Urinary bladder (tissue), 4 donors: ENCODE measurements around the gene PRCD. TPM values are rescaled to one million over a fixed set of nuclear protein-coding genes. Genes with fewer than 3 reads are reported as not detected.
"Not testable (repeated sequence)": the region's sequence is repeated elsewhere in the genome, so short reads cannot be mapped to it uniquely, and the experiment has no call there.

Experiments
- DNase-seq: peaks from one replicate; pipeline ENCODE4 v3.0.0-alpha.2; 2015; ENCODE audit errors: extremely low spot score
- H3K27ac ChIP-seq: one replicate; pipeline ENCODE4 v1.5.1; 2013; ENCODE audit warnings: low read depth, mild to moderate bottlenecking, moderate library complexity
- H3K36me3 ChIP-seq: one replicate; pipeline ENCODE4 v1.6.1; 2013; ENCODE audit warnings: mild to moderate bottlenecking, moderate library complexity; ENCODE audit not compliant: insufficient read depth
- H3K4me1 ChIP-seq: one replicate; pipeline ENCODE4 v1.6.1; 2013; ENCODE audit warnings: mild to moderate bottlenecking, moderate library complexity; ENCODE audit not compliant: insufficient read depth
- H3K4me3 ChIP-seq: one replicate; pipeline ENCODE4 v1.5.1; 2013; ENCODE audit warnings: low read depth, low read length
- WGBS: extraction: QIAGEN DNeasy Blood & Tissue Kit; methylation state at CpG from one replicate; pipeline ENCODE4 v1.1.7; 2013; 5-methylcytosine and 5-hydroxymethylcytosine counted together
- polyA plus RNA-seq: library from polyadenylated mRNA; stranded (reverse); fragments of 200-250 nt; gene quantifications from one replicate; pipeline ENCODE4 v1.2.3, GENCODE V29; 2013
- total RNA-seq: library from RNA; depleted of rRNA; stranded (reverse); fragments of >200 nt; gene quantifications from one replicate; pipeline ENCODE4 v1.2.3, GENCODE V29; 2014
- donor health status: healthy with polysubstance abuse.
- donor health status: healthy.

PRCD gene
- total and polyA plus RNA-seq, 2 donors, result 7.1 to 10.6 TPM

DNA sequence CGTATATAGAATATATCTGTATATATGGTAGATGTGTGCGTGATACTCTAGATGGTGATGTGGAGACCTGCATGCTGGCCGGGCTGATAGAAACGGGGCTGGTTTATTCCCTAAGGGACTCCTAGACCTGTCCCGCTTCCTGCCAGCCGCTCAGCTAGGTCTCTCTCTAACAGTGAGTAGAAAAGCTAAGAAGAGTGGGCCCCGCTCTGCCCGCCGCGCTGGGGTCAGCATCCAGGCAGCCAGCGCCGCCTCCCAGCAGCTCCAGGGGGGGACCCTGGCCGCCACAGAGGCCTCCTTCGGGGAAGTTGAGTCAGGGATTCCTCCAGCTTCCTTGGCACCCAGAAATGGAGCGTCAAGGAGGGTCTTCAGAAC, 11.7 kb upstream of the PRCD start:
- peaks cover 2% of the 10 kb centered on the region for H3K4me1 ChIP-seq
- no peaks in the 10 kb centered on the region for H3K36me3 ChIP-seq
- 56% methylated on average over 15 of the region's 15 CpGs for WGBS
- no peak for DNase-seq
- peak overlapping the region; percentile 95 for H3K27ac ChIP-seq
- H3K4me3 ChIP-seq, result peak overlapping the region; percentile 9

DNA sequence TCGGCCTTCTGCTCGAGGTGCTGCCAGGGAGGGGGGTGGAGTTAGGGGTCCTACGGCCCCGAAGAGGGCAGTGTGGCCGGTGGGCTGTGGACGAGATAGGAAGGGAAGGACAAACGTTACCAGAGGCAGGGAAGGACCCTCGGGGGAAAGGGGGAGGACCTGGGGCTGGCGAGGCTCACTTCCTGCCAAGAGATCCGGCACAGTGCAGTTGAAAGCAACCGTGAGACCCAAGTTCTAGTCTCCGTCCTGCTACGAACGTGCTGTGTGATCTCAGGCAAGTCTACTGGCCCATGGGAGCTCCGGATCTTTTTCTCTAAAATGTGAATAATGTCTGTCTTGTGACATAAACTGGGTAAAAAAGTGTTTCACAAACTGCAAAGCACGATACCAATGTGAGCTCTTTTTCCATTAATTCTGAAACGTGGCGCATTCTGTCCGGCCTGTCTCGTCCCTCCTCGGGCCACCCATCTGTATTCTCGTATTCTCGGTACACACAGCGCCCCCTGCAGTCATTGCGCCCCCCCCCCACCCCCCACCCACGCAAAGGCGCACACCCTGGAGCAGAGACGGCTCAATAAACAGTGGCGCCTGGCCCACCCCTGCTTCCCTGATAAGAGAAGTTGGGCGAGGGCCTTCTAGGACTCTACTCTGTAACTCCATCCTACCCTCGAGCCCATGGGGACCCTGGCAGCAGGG, 11.2 kb upstream of the PRCD start:
- no peak for DNase-seq
- H3K4me3 ChIP-seq, result peak overlapping the region; percentile 9
- 37% methylated on average over 31 of the region's 31 CpGs for WGBS
- peaks cover 2% of the 10 kb centered on the region for H3K4me1 ChIP-seq
- H3K36me3 ChIP-seq, result no peaks in the 10 kb centered on the region
- H3K27ac ChIP-seq, result peak overlapping the region; percentile 95

DNA sequence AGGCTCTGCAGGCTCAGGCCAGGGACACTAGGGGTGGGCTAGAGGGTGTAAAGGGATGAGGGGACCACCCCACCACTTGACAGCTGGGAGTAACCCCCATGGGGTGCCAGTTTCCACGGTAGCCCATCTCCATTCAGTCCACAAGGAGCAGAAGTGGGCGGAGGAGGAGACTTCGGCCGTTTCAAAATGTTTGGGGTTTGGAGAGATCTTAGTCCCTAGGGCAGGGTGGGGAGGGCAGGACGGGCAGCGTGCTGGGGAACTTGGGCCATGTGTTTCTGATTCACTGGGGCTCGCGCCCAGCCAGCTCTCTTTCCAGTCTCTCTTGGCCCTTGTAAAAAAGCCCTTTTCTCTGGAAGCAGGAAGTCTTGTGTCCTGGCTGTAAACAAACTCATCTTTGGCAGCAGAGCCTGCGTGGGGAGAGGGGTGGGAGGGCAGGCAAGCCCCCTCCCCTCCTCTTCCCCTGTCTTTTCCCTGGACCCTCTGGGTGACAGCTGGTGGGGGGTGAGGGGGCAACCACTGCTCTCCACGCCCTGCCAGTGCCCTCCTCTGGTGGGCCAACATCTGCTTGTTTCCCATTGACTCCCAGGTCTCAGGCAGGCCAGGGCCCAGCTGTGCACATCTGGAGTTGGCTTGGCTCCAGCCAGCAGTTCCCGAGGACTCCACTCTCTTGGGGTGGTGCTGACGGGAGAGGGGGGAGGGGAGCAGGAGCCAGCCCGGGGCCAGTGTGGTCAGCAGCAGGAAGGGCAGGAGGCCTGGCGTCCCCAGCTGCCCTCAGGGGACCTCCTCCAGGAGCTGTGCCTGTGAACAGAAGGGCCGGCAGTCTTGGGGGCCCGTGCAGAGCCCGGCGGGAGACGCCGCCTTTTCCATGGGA, 10.4 kb upstream of the PRCD start:
- Histone ChIP-seq H3K4me3 (no peak overlapping the region), H3K4me1 (peaks cover 2% of the 10 kb centered on the region), H3K27ac (peak overlapping the region; percentile 95), H3K36me3 (no peaks in the 10 kb centered on the region)
- 27% methylated on average over 20 of the region's 20 CpGs for WGBS
- DNase-seq, result peak; percentile 76

DNA sequence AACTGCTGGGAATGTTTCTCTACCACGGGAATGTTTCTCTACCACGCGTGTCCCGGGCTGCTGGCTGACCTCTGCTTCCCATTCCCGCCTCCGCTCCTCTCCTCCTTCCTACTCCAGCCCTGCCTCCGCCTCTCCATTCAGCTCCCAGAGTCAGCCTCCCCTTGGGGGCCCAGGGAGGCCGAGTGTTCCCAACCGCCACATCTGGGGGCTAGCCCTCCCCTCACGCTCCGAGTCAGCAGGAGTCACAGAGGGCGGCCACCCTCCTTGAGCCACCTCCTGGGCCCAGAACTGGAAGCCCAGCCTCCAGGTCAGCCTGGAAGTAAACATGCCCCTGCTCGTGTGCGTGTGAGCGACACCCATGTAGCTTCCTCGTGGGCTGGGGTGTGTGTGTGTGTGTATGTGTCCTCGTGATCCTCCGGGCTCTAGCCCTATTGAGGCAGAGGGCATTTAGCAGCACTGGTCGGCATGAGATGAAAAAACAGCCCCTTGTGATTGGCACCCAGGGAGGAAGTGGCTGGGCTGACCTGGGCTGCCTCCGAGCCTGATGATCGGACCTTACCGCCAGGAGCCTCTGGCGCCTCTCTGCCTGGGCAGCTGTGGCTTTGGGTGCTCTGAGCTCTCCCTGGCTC, 9.6 kb upstream of the PRCD start:
- DNase-seq, result no peak
- Histone ChIP-seq H3K4me1 (peaks cover 2% of the 10 kb centered on the region), H3K27ac (peak overlapping the region; percentile 95), H3K4me3 (no peak overlapping the region), H3K36me3 (no peaks in the 10 kb centered on the region)
- WGBS, result 37% methylated on average over 23 of the region's 23 CpGs

DNA sequence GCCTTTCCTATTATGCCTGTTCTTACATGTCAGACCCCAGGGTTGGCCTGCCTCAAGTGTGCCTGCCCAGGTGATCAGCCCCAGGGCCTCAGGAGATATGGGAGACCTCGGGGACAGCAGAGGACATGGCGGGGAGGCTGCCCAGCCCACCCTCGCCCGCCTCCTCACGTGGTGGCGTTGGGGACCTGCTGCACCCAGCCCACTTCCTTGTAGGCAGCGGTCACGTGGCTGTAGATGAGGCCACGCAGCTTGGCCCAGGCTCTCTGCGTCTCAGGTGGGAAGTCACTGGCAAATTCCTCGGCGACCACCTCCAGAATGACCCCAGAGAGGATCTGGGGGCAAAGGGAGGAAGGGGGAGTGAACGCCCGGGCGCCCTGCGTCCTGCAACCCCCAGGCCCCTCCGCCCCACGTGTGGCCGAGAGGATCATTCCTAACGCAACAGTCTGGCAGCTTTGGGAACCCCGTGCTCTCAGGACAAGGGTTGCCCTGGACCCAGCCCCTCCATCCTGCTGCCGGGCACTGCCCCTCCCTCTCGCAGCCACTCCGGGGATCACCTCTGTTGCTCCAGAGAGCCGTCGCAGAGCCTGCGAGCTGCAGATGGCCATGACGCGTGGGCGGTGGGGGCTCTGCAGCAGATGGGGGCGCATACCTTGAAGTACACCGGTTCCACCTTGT, 8.9 kb upstream of the PRCD start:
- Histone ChIP-seq H3K27ac (peak overlapping the region; percentile 95), H3K4me1 (peaks cover 2% of the 10 kb centered on the region), H3K4me3 (no peak overlapping the region), H3K36me3 (no peaks in the 10 kb centered on the region)
- 78% methylated on average over 32 of the region's 32 CpGs for WGBS
- DNase-seq, result no peak

DNA sequence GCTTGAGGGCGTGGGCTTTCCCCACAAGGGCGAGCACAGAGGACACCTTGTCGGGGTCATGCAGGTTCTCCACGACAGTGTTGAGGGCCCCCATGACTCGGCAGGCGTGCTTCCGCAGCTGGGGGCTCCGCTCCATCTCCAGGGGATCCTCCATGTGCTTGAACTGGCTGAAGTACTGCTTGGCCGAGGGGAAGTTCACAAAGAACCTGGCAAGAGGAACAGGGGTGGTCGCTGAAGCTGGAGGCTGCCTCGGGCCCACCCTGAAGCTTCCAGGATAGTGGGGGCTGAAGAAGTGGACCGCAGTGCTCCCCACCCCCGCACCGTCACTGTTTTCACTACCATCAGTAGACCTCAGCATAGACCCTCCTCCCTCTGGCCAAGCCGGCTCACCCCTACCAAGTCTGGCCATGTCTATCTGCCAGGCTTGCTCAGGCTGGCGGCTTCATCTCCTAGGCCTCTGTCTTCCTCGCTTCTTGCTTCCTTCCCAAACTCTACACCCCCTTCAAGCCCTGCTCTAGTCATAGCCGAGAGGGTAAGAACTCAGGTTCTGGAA, 8.3 kb upstream of the PRCD start:
- DNase-seq, result no peak
- Histone ChIP-seq H3K4me3 (no peak overlapping the region), H3K4me1 (peaks cover 2% of the 10 kb centered on the region), H3K36me3 (no peaks in the 10 kb centered on the region), H3K27ac (peak overlapping the region; percentile 95)
- WGBS, result 71% methylated on average over 18 of the region's 18 CpGs

DNA sequence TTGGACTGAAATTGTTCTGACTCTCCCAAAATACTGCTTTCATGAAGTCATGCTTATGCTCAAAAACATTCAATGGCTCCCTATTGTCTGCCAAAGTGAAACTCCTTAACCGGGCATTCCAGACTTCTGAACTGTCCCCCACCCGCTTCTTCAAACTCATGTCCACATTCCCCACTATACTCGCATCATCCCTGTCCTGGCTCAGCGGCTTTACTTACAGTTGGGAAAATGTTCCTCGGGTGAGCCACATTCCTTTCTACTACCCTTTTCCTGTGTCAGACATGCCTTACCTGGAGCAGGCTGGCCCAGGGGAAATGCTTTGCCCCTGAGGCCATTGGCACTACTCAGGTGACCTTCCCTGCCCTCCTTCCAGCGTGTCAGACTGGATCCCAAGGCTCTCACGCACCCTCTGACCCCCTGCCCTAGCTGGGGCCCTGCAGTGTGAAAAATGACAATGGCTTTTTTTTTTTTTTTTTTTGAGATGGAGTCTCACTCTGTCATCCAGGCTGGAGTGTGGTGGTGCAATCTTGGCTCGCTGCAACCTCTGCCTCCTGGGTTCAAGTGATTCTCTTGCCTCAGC, 7.7 kb upstream of the PRCD start:
- Histone ChIP-seq H3K36me3 (no peaks in the 10 kb centered on the region), H3K4me1 (peaks cover 2% of the 10 kb centered on the region), H3K27ac (peak overlapping the region; percentile 95), H3K4me3 (no peak overlapping the region)
- WGBS, result 81% methylated on average over 8 of the region's 8 CpGs
- no peak for DNase-seq

DNA sequence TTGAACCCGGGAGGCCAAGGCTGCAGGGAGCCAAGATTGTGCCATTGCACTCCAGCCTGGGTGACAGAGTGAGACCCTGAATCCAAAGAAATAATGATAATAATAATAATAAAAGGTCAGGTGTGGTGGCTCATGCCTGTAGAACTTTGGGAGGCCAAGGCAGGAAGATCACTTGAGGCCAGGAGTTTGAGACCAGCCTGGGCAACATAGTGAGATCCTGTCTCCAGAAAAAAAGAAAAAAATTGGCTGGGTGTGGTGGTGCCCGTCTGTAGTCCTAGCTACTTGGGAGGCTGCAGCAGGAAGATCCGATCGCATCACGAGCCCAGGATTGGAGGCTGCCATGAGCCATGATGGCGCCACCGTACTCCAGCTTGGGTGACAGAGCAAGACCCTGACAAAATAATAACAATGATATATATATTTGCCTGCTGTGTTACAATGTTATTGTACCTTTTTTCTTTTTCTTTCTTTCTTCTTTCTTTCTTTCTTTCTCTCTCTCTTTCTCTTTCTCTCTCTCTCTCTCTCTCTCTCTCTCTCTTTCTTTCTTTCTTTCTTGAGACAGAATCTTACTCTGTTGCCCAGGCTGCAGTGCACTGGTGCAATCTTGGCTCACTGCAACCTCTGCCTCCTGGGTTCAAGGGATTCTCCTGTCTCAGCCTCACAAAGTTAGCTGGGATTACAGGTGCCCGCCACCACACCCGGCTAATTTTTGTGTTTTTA, 6.0 kb upstream of the PRCD start:
- 91% methylated on average over 9 of the region's 9 CpGs for WGBS
- H3K4me3 ChIP-seq, H3K36me3 ChIP-seq, H3K4me1 ChIP-seq, DNase-seq, H3K27ac ChIP-seq: not testable (repeated sequence)

DNA sequence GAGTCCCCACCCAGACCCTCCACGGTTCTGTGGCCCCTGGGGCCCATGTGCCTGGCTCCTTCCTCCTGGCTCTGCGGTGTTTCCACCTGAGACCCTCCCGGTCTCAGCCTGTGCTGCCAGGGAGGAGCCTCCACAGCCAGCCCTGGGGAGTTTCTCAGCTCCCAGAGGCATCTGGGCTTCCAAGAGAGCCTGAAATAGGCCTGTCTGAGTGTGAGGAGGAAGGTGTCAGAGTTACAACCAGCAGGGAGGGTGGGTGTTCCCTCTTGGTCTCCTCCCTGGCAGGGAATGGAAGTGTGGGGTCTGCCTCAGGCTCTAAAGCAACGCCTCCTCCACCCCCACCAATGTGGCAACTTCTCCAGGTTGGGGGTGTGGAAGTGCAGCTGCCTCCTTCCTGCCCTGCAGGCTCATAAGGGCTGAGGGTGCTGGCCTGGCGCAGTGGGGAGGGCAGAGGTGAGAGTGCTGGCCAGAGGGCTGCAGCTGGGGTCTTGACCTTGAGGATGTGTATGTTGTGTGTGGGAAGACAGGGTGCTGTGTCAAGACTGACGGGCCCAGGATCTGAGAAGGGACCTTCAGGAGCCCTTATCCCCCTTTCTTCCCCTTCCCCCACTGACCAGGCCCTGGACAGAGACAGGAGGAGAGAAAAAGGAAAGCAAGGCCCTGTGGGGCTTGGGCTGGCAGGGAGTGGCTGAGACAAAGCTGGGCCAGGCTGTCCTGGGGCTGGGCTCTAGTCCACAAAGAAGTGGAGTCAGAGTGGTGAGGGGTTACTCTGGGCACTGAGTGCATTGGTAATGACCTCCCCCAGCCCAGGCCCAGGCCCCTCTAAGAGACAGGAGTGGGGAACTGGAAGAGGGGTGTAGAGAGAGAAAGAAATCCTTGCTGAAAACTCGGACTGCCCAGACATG, 4.8 kb upstream of the PRCD start:
- peak overlapping the region; percentile 72 for H3K27ac ChIP-seq
- no peak for DNase-seq
- no peaks in the 10 kb centered on the region for H3K36me3 ChIP-seq
- peaks cover 2% of the 10 kb centered on the region for H3K4me1 ChIP-seq
- peak overlapping the region; percentile 6 for H3K4me3 ChIP-seq
- WGBS, result 74% methylated on average over 7 of the region's 7 CpGs

DNA sequence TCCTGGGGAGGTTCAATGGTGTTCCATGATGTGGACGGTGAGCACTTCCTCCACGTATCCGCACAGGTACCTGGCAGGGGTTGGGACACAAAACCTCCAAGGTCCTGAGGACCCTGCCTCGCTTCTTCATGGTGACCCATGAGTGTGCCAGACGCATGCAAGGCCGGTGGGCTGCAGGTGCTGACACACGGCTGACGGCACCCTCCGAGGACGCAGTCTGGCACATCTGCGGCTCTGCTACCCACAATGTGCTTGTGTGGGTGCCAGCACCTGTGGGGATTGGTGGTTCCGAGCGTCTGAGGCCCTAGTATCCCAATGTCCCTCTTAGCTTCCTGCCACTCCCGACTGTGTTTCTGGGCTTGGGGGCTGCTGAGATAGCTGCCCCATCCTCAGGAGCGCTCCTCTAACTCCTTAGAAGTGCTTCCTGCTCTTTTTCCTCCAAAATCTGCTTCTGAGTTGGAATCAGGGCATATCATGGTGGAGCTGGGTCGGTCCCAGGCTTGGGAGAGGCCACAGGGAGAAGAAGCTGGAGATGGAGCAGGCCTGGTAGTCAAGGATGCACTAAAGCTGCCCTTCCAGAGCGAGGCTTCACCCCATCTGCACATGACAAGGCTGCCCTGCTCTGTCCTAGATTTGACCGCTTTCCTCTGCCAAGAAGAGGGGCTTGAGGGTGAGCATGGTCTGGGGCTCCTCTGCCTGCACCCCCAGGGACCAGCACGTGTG, 3.9 kb upstream of the PRCD start:
- DNase-seq, result no peak
- H3K4me3 ChIP-seq, result peak overlapping the region; percentile 66
- no peaks in the 10 kb centered on the region for H3K36me3 ChIP-seq
- peak overlapping the region; percentile 64 for H3K27ac ChIP-seq
- 74% methylated on average over 19 of the region's 19 CpGs for WGBS
- H3K4me1 ChIP-seq, result no peaks in the 10 kb centered on the region

DNA sequence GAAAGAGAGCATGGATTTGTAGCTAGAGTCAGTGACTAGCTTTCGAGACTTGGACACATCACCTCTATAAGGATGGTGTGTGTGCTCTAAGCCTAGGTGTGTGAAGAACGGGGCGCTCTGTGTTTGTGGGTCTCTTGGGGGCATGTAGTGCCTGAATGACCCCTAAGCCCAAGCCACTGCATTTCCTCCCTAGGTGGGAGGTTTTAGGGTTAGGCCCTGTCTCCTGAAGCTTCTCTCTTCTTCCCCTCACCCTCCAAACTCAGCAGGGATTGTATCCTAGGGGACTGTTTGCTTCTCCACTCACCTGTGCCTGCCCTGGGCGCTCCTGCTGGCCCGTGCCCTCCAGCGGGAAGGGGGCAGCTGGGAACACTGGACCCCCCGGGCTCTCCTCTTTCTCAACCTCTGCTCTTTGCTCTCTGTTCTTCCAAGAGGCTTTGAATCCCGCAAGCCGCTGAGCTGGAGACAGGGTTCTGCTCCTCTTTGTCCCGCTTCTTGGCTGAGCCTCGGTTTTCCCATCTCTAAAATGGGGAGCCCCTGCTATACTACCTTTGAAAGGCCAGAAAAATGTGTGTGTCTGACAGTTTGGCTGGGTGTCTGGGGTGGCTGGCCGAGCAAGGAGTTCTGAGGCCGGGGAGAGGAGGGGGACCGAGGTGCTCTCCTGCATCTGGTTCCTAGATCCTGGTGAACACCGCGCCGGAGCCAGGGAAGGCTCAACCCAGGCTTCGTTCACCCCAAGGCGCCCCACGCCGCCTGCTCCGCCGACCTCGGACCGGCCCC, 3.1 kb upstream of the PRCD start:
- DNase-seq, result no peak
- peak overlapping the region; percentile 91 for H3K27ac ChIP-seq
- WGBS, result 47% methylated on average over 25 of the region's 25 CpGs
- H3K4me1 ChIP-seq, result no peaks in the 10 kb centered on the region
- H3K4me3 ChIP-seq, result peak overlapping the region; percentile 66
- no peaks in the 10 kb centered on the region for H3K36me3 ChIP-seq
